ENCODE data around the gene UBE3B.
"Not testable (repeated sequence)": the region's sequence is repeated elsewhere in the genome, so short reads cannot be mapped to it uniquely, and the experiment has no call there.

UBE3B gene

DNA sequence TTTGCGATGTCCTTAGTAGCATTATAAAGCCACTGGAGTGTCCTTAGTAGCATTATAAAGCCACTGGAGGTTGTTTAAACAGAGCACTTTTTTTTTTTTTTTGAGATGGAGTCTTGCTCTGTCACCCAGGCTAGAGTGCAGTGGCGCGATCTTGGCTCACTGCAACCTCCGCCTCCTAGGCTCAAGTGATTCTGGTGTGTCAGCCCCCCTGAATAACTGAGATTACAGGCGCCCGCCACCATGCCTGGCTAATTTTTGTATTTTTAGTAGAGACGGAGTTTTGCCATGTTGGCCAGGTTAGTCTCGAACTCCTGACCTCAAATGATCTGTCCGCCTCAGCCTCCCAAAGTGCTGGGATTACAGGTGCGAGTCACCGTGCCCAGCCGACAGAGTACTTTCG is 37.5 kb upstream of the UBE3B start:
- H3K9me3 ChIP-seq (ENCODE audit: control insufficient read depth, low read depth, low read length); H3K27ac ChIP-seq (ENCODE audit: low read length); H3K9ac ChIP-seq (ENCODE audit: low read length); H3K27me3 ChIP-seq (ENCODE audit: control insufficient read depth, insufficient read depth, low read length); H3K4me3 ChIP-seq (ENCODE audit: low read length); H3K36me3 ChIP-seq (ENCODE audit: control insufficient read depth, low read depth, low read length): not testable (repeated sequence)
- peaks cover 15% of the 10 kb centered on the region for H3K4me1 ChIP-seq (ENCODE audit: control insufficient read depth, low read depth, low read length)

DNA sequence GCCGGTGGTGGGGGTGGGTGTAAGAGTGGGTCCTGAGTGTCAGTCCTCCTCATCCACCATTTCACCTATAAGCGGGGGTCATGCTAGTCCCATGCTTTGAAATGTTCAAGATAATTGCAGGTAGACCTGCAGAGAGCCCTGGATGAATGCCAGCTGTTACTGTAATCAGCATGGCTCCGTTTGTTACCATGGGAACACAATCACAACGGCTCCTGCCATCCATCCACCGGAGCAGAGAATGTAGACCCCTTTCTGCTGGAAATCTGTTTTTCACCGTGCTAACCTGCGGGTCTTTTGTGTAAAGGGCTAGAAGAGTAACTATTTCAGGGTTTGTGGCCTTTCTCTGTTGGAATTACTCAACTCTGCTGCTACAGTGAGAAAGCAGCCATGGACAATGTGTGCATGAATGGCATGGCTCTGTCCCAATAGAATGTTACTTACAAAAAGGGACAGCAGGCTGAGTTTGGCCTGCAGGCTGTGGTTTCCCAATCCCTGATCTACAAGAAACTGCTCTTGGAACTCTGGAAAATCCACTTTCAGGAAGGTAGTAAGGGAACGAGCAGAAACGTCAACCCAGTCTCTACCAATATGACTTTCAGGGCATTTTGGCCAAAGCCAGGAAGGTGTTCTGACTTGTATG is 36.5 kb upstream of the UBE3B start:
- Histone ChIP-seq H3K27me3 (ENCODE audit: control insufficient read depth, insufficient read depth, low read length) (no peaks in the 10 kb centered on the region), H3K27ac (ENCODE audit: low read length) (no peak overlapping the region), H3K9me3 (ENCODE audit: control insufficient read depth, low read depth, low read length) (no peaks in the 10 kb centered on the region), H3K4me1 (ENCODE audit: control insufficient read depth, low read depth, low read length) (peaks cover 5% of the 10 kb centered on the region), H3K36me3 (ENCODE audit: control insufficient read depth, low read depth, low read length) (no peaks in the 10 kb centered on the region), H3K9ac (ENCODE audit: low read length) (peak overlapping the region; percentile 5), H3K4me3 (ENCODE audit: low read length) (no peak overlapping the region)

DNA sequence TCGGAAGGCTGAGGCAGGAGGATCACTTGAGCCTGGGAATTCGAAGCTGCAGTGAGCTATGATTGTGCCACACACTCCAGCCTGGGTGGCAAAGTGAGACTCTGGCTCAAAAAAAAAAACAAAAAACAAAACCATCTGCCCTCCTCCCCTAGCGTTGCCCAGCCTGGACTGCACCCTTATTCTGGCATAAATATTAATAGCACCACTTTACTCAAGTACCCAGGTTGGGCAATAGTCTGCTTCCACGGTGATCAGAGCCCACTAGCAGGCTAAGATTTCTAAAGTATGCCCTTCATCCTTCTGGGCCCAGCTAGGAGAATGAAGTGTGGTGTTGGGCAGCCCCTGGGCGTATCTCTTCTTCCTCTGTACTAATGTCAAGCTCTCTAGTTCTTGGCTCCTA is 33.6 kb upstream of the UBE3B start:
- H3K27ac ChIP-seq (ENCODE audit: low read length): no peak overlapping the region
- no peaks in the 10 kb centered on the region for H3K4me1 ChIP-seq (ENCODE audit: control insufficient read depth, low read depth, low read length)
- H3K36me3 ChIP-seq (ENCODE audit: control insufficient read depth, low read depth, low read length): peaks cover 18% of the 10 kb centered on the region
- no peak overlapping the region for H3K9ac ChIP-seq (ENCODE audit: low read length)
- no peaks in the 10 kb centered on the region for H3K27me3 ChIP-seq (ENCODE audit: control insufficient read depth, insufficient read depth, low read length)
- H3K4me3 ChIP-seq (ENCODE audit: low read length): no peak overlapping the region
- no peaks in the 10 kb centered on the region for H3K9me3 ChIP-seq (ENCODE audit: control insufficient read depth, low read depth, low read length)

DNA sequence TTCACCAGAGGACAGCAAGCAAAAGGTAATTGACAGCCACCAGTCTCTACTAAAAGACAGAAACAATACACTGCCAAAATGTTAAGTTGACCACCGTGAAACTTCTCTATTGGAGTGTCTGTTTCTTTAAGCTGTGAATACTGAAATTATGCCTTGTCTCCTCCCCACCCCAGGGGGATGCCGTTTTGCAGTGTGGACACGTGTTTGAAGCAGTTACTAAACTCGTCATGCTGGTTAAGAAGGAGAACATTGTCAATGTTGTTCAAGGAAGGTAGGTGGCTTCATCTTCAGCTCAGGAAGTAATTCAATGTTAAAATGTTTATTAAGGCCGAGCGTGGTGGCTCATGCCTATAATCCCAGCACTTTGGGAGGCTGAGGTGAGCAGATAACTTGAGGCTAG is 33.2 kb upstream of the UBE3B start:
- Histone ChIP-seq H3K4me1 (ENCODE audit: control insufficient read depth, low read depth, low read length) (no peaks in the 10 kb centered on the region), H3K27me3 (ENCODE audit: control insufficient read depth, insufficient read depth, low read length) (no peaks in the 10 kb centered on the region), H3K9me3 (ENCODE audit: control insufficient read depth, low read depth, low read length) (no peaks in the 10 kb centered on the region), H3K36me3 (ENCODE audit: control insufficient read depth, low read depth, low read length) (peaks cover 18% of the 10 kb centered on the region), H3K4me3 (ENCODE audit: low read length) (no peak overlapping the region), H3K9ac (ENCODE audit: low read length) (no peak overlapping the region), H3K27ac (ENCODE audit: low read length) (no peak overlapping the region)

DNA sequence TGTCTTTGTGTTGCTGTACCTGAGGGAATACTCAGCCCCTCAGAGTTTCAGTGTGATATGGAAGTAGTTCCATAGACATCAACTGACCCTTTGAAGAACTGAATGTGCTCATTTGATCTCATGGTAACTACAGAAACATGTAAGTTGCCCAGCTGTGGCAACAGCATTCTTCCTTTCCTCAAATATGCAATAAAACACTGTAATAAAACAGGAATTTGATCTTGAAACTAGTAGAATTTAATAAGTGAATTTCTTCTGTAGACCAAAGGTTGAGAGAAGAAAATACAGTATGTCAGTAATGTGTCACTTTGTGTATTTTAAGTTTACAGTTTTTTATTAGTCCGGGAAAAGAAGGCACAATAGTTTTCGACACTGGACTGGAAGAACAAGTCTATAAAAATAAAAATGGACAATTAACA is 32.2 kb upstream of the UBE3B start:
- Histone ChIP-seq H3K4me3 (ENCODE audit: low read length) (no peak overlapping the region), H3K36me3 (ENCODE audit: control insufficient read depth, low read depth, low read length) (peaks cover 22% of the 10 kb centered on the region), H3K27ac (ENCODE audit: low read length) (no peak overlapping the region), H3K9ac (ENCODE audit: low read length) (no peak overlapping the region), H3K4me1 (ENCODE audit: control insufficient read depth, low read depth, low read length) (no peaks in the 10 kb centered on the region), H3K27me3 (ENCODE audit: control insufficient read depth, insufficient read depth, low read length) (no peaks in the 10 kb centered on the region), H3K9me3 (ENCODE audit: control insufficient read depth, low read depth, low read length) (no peaks in the 10 kb centered on the region)

DNA sequence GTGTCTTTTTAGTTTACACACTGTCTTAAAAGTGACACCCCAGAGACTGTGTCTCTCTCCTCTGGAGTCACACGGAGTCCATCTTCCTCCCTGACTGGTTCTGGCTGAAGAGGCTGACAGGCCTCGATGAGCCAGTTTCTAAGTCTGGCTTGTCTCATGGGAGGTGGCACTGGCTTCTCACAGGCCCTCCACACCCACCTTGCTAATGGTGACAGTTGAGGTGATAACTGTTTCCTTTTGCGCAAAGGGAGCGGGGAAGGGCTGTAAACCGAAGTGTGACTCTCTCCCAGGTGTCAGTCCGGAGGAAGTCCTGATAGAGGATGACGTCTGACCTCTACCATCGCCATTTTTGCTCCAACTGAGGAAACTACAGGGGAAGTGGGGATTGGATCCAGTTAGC is 30.6 kb upstream of the UBE3B start:
- Histone ChIP-seq H3K27me3 (ENCODE audit: control insufficient read depth, insufficient read depth, low read length) (no peaks in the 10 kb centered on the region), H3K9ac (ENCODE audit: low read length) (no peak overlapping the region), H3K36me3 (ENCODE audit: control insufficient read depth, low read depth, low read length) (peaks cover 32% of the 10 kb centered on the region), H3K4me3 (ENCODE audit: low read length) (no peak overlapping the region), H3K4me1 (ENCODE audit: control insufficient read depth, low read depth, low read length) (no peaks in the 10 kb centered on the region), H3K27ac (ENCODE audit: low read length) (no peak overlapping the region), H3K9me3 (ENCODE audit: control insufficient read depth, low read depth, low read length) (no peaks in the 10 kb centered on the region)

GRCh38 chr12:109447482-109447881 is 30.0 kb upstream of the UBE3B start:
- Histone ChIP-seq H3K4me1 (ENCODE audit: control insufficient read depth, low read depth, low read length) (no peaks in the 10 kb centered on the region), H3K9me3 (ENCODE audit: control insufficient read depth, low read depth, low read length) (no peaks in the 10 kb centered on the region), H3K36me3 (ENCODE audit: control insufficient read depth, low read depth, low read length) (peaks cover 39% of the 10 kb centered on the region), H3K27me3 (ENCODE audit: control insufficient read depth, insufficient read depth, low read length) (no peaks in the 10 kb centered on the region), H3K4me3 (ENCODE audit: low read length) (no peak overlapping the region), H3K27ac (ENCODE audit: low read length) (no peak overlapping the region), H3K9ac (ENCODE audit: low read length) (no peak overlapping the region)

DNA sequence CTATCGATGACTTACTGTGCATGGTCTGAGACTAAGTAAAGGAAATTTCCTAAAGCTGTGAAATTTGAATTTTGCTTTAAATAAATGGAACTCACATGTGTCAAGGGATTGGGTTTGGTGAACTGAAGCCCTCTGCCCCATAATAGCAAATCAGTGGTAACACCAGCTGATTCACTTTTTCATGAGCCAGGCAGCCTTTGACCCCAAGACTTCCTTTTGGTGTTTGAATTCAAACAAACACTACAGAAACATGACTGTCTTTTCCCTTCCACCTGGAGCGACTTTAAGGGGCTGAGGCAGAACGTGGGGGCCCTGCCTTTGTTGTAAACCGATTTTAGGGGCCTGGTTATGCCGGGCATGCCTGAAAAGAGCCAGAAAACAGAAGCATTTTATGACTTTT is 29.2 kb upstream of the UBE3B start:
- peaks cover 46% of the 10 kb centered on the region for H3K36me3 ChIP-seq (ENCODE audit: control insufficient read depth, low read depth, low read length)
- H3K27ac ChIP-seq (ENCODE audit: low read length): no peak overlapping the region
- no peaks in the 10 kb centered on the region for H3K27me3 ChIP-seq (ENCODE audit: control insufficient read depth, insufficient read depth, low read length)
- H3K4me1 ChIP-seq (ENCODE audit: control insufficient read depth, low read depth, low read length): no peaks in the 10 kb centered on the region
- H3K9me3 ChIP-seq (ENCODE audit: control insufficient read depth, low read depth, low read length): no peaks in the 10 kb centered on the region
- H3K9ac ChIP-seq (ENCODE audit: low read length): no peak overlapping the region
- no peak overlapping the region for H3K4me3 ChIP-seq (ENCODE audit: low read length)

GRCh38 chr12:109448707-109449390 is 28.6 kb upstream of the UBE3B start:
- Histone ChIP-seq H3K4me3 (ENCODE audit: low read length) (no peak overlapping the region), H3K27ac (ENCODE audit: low read length) (no peak overlapping the region), H3K9me3 (ENCODE audit: control insufficient read depth, low read depth, low read length) (no peaks in the 10 kb centered on the region), H3K27me3 (ENCODE audit: control insufficient read depth, insufficient read depth, low read length) (no peaks in the 10 kb centered on the region), H3K36me3 (ENCODE audit: control insufficient read depth, low read depth, low read length) (peaks cover 52% of the 10 kb centered on the region), H3K4me1 (ENCODE audit: control insufficient read depth, low read depth, low read length) (no peaks in the 10 kb centered on the region), H3K9ac (ENCODE audit: low read length) (no peak overlapping the region)

DNA sequence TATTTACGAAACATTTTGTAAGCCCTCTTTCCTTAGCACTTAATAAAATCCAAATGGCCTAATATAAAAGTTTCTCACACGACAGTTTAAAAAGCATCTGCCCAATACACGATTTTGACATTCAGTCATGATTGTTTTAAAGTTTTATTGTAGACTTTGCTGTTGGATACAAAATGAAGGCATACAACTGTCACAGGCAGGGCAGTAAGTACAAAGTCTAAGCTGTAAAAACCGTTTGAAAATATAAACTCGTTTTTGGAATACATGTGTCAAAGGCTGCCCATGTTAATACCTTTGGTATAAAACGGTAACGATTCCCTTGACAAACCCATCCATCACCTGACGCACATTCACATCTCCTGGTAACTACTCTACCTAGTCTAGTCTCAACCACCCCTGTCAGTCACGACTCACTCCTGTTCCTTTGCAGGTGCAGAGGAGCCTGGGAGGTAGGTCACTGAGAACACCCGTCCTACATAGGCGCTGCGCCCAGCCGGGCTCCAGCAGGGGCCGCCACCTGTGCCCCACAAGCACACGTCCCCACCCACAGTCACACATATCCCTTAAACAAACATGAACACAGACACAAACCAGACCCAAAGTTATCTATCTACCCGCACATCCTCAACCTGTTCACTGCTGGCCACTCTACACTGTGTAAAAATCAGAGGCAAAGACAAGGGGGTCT is 27.4 kb upstream of the UBE3B start:
- no peaks in the 10 kb centered on the region for H3K9me3 ChIP-seq (ENCODE audit: control insufficient read depth, low read depth, low read length)
- peaks cover 64% of the 10 kb centered on the region for H3K36me3 ChIP-seq (ENCODE audit: control insufficient read depth, low read depth, low read length)
- H3K9ac ChIP-seq (ENCODE audit: low read length): no peak overlapping the region
- H3K4me3 ChIP-seq (ENCODE audit: low read length): no peak overlapping the region
- H3K4me1 ChIP-seq (ENCODE audit: control insufficient read depth, low read depth, low read length): no peaks in the 10 kb centered on the region
- no peaks in the 10 kb centered on the region for H3K27me3 ChIP-seq (ENCODE audit: control insufficient read depth, insufficient read depth, low read length)
- no peak overlapping the region for H3K27ac ChIP-seq (ENCODE audit: low read length)

DNA sequence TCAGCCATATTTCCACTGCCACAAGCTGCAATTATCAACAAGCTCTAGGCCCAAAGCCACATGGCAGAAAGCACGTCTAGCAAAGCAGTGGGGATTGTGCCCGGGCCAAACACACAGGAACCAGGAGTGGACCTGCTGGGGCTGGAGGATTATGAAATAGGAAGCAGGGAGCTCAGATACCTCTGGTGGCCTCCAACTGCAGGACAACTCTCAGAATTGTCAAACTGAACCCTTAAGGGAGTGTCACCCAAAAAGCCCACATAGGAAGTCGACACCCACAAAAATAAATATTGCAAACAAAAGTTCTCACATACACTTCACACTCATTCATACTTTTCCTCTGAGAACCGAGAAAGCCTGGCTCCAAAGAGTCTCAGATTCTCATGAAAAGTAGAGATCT is 26.5 kb upstream of the UBE3B start:
- H3K9ac ChIP-seq (ENCODE audit: low read length): no peak overlapping the region
- H3K27me3 ChIP-seq (ENCODE audit: control insufficient read depth, insufficient read depth, low read length): no peaks in the 10 kb centered on the region
- peaks cover 74% of the 10 kb centered on the region for H3K36me3 ChIP-seq (ENCODE audit: control insufficient read depth, low read depth, low read length)

DNA sequence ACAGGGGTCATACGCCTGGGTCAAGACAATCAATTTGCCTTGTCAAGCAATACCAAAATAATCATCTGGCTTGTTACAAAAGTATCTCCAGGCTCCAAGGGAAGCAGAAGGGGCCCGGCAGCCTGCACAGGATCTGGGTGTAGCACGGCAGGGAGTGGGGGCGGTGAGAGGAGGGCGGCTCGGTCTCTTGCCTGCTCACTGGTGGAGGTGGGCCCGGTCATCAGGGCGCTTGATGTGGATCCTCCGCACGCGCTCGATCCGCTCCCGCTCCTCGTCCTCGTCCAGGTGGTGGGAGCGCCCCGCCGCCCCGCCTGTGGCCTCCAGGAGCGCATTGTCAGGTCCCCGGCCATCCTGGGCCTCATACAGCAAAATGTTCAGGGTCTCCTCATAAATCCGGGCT is 26.0 kb upstream of the UBE3B start:
- no peak overlapping the region for H3K4me3 ChIP-seq (ENCODE audit: low read length)
- H3K27ac ChIP-seq (ENCODE audit: low read length): no peak overlapping the region
- H3K9ac ChIP-seq (ENCODE audit: low read length): no peak overlapping the region
- peaks cover 78% of the 10 kb centered on the region for H3K36me3 ChIP-seq (ENCODE audit: control insufficient read depth, low read depth, low read length)
- H3K4me1 ChIP-seq (ENCODE audit: control insufficient read depth, low read depth, low read length): no peaks in the 10 kb centered on the region
- H3K27me3 ChIP-seq (ENCODE audit: control insufficient read depth, insufficient read depth, low read length): no peaks in the 10 kb centered on the region
- no peaks in the 10 kb centered on the region for H3K9me3 ChIP-seq (ENCODE audit: control insufficient read depth, low read depth, low read length)

More for the DNA sequence above, 26.5 kb upstream of the UBE3B start:
- Histone ChIP-seq H3K27ac (ENCODE audit: low read length) (no peak overlapping the region), H3K4me3 (ENCODE audit: low read length) (no peak overlapping the region), H3K4me1 (ENCODE audit: control insufficient read depth, low read depth, low read length) (no peaks in the 10 kb centered on the region), H3K9me3 (ENCODE audit: control insufficient read depth, low read depth, low read length) (no peaks in the 10 kb centered on the region)

Measured in iPS-18a (cell line).